Cardiac muscle cell (in vitro differentiated cells and primary cell): ENCODE data around the gene FIGN. TPM values are rescaled to one million over a fixed set of nuclear protein-coding genes. Genes with fewer than 3 reads are reported as not detected.
A peak's percentile ranks its signal among the peaks of the same experiment; 100 is the strongest.

Source experiments
- DNase-seq, 2 donors: peaks; one replicate each; pipeline versions ENCODE4 v3.0.0 to v3.0.0-alpha.2; 2010 to 2017; ENCODE audit warnings: low read depth in 1 of 2, low spot score in 1 of 2
- H3K27ac ChIP-seq: fragments of 200-600 bp; sonication (generic); 2 replicates; pipeline ENCODE4 v1.5.1; 2016
- H3K27me3 ChIP-seq: fragments of 200-600 bp; sonication (generic); 2 replicates; pipeline ENCODE4 v1.6.0; 2016; ENCODE audit warnings: control low read depth
- H3K36me3 ChIP-seq: fragments of 200-600 bp; sonication (generic); 2 replicates; pipeline ENCODE4 v1.5.1; 2016; ENCODE audit warnings: control low read depth
- H3K4me1 ChIP-seq: fragments of 200-600 bp; sonication (generic); 2 replicates; pipeline ENCODE4 v1.8.1; 2017; ENCODE audit warnings: low read depth, mild to moderate bottlenecking, mixed run types
- H3K4me3 ChIP-seq: fragments of 200-600 bp; sonication (generic); 2 replicates; pipeline ENCODE4 v1.5.1; 2016; ENCODE audit warnings: mild to moderate bottlenecking
- H3K9me3 ChIP-seq: fragments of 200-600 bp; sonication (generic); 2 replicates; pipeline ENCODE4 v1.5.1; 2017; ENCODE audit warnings: low read depth, mild to moderate bottlenecking, control low read depth
- CTCF ChIP-seq: IDR thresholded peaks from 2 replicates; pipeline ENCODE4 v1.5.1; 2012; ENCODE audit warnings: low read depth, mild to moderate bottlenecking, low read length
- polyA plus RNA-seq: library from polyadenylated mRNA; unstranded; fragments of >200 nt; fragmentation: Nextera tagmentation; extraction: Ambion mirVana; gene quantifications from 2 replicates; pipeline ENCODE4 v1.2.1, GENCODE V29; 2016
- total RNA-seq: library from RNA; depleted of rRNA; stranded (reverse); fragments of >200 nt; gene quantifications from 2 replicates; pipeline ENCODE4 v1.2.3, GENCODE V29; 2016

The FIGN gene
- total and polyA plus RNA-seq, 2 experiments from 2014 or later: 12.6 to 51.0 TPM

GRCh38 chr2:163692081-163692480 is 43.7 kb downstream of the FIGN start:
- Histone ChIP-seq H3K4me3 (no peak overlapping the region), H3K27me3 (no peaks in the 10 kb centered on the region), H3K9me3 (no peaks in the 10 kb centered on the region), H3K36me3 (no peaks in the 10 kb centered on the region), H3K27ac (peak overlapping the region; percentile 80), H3K4me1 (peaks cover 34% of the 10 kb centered on the region)
- no peak for TF ChIP-seq CTCF
- DNase-seq: peak in 1 of 2 donors; percentile 12

GRCh38 chr2:163690896-163691295 is 44.9 kb downstream of the FIGN start:
- no peak overlapping the region for H3K4me3 ChIP-seq
- no peaks in the 10 kb centered on the region for H3K9me3 ChIP-seq
- DNase-seq: no peak
- no peaks in the 10 kb centered on the region for H3K27me3 ChIP-seq
- TF ChIP-seq CTCF: no peak
- H3K36me3 ChIP-seq: no peaks in the 10 kb centered on the region
- peaks cover 45% of the 10 kb centered on the region for H3K4me1 ChIP-seq
- no peak overlapping the region for H3K27ac ChIP-seq

GRCh38 chr2:163687217-163687616 is 48.6 kb downstream of the FIGN start:
- Histone ChIP-seq H3K9me3 (no peaks in the 10 kb centered on the region), H3K27ac (peak overlapping the region; percentile 69), H3K27me3 (no peaks in the 10 kb centered on the region), H3K4me3 (no peak overlapping the region), H3K36me3 (no peaks in the 10 kb centered on the region), H3K4me1 (peaks cover 61% of the 10 kb centered on the region)
- peak in 1 of 2 donors; percentile 42 for DNase-seq
- no peak for TF ChIP-seq CTCF

- Histone ChIP-seq H3K27me3 (no peaks in the 10 kb centered on the region), H3K9me3 (no peaks in the 10 kb centered on the region), H3K4me1 (peaks cover 62% of the 10 kb centered on the region), H3K27ac (peak overlapping the region; percentile 69), H3K36me3 (no peaks in the 10 kb centered on the region), H3K4me3 (no peak overlapping the region)
- no peak for DNase-seq
- no peak for TF ChIP-seq CTCF
Observed at GRCh38 chr2:163686289-163686688, 49.5 kb downstream of the FIGN start.

GRCh38 chr2:163682695-163683094 is 53.1 kb downstream of the FIGN start:
- Histone ChIP-seq H3K4me1 (peaks cover 52% of the 10 kb centered on the region), H3K4me3 (no peak overlapping the region), H3K27ac (peak overlapping the region; percentile 14), H3K36me3 (no peaks in the 10 kb centered on the region), H3K9me3 (no peaks in the 10 kb centered on the region), H3K27me3 (no peaks in the 10 kb centered on the region)
- DNase-seq: peak in 1 of 2 donors; percentile 49
- TF ChIP-seq CTCF: peak; percentile 38

GRCh38 chr2:163681745-163682144 is 54.1 kb downstream of the FIGN start:
- peak overlapping the region; percentile 14 for H3K27ac ChIP-seq
- peak in 1 of 2 donors; percentile 83 for DNase-seq
- no peaks in the 10 kb centered on the region for H3K27me3 ChIP-seq

More at GRCh38 chr2:163681745-163682144, 54.1 kb downstream of the FIGN start:
- Histone ChIP-seq H3K9me3 (no peaks in the 10 kb centered on the region), H3K36me3 (no peaks in the 10 kb centered on the region), H3K4me1 (peaks cover 43% of the 10 kb centered on the region), H3K4me3 (no peak overlapping the region)
- TF ChIP-seq CTCF: no peak
